Chondrocyte (in vitro differentiated cells): ENCODE data around the gene TSPAN18. TPM values are rescaled to one million over a fixed set of nuclear protein-coding genes. Genes with fewer than 3 reads are reported as not detected.

ENCODE experiments used
- DNase-seq: peaks from one replicate; pipeline ENCODE4 v3.0.0; 2021; ENCODE audit warnings: mixed read lengths, low spot score
- H3K27ac Mint-ChIP-seq: one replicate; pipeline ENCODE4 v1.8.0; 2021; ENCODE audit warnings: mild to moderate bottlenecking, moderate library complexity, mixed read lengths; ENCODE audit not compliant: unreplicated experiment
- H3K27me3 Mint-ChIP-seq: 2 replicates; pipeline ENCODE4 v1.8.0; 2021; ENCODE audit warnings: low read depth, mixed read lengths
- H3K36me3 Mint-ChIP-seq: 2 replicates; pipeline ENCODE4 v1.8.0; 2021; ENCODE audit warnings: low read depth, mixed read lengths
- H3K4me1 Mint-ChIP-seq: 2 replicates; pipeline ENCODE4 v1.8.0; 2021; ENCODE audit warnings: low read depth, mild to moderate bottlenecking, mixed read lengths
- H3K4me3 Mint-ChIP-seq: one replicate; pipeline ENCODE4 v1.8.0; 2021; ENCODE audit warnings: mild to moderate bottlenecking, moderate library complexity, mixed read lengths; ENCODE audit not compliant: unreplicated experiment
- H3K9me3 Mint-ChIP-seq: 2 replicates; pipeline ENCODE4 v1.8.0; 2021; ENCODE audit warnings: low read depth, mixed read lengths
- CTCF ChIP-seq: fragments of 200-600 bp; sonication (generic); IDR thresholded peaks from 2 replicates; pipeline ENCODE4 v1.5.0; 2021; ENCODE audit warnings: antibody characterized with exemption, mild to moderate bottlenecking, moderate library complexity
- total RNA-seq: library from RNA; stranded (reverse); gene quantifications from 3 replicates; pipeline ENCODE4 v1.2.1, GENCODE V29; 2021

TSPAN18 gene
- total RNA-seq, 1 donor from 2014 or later, result 4.0 TPM

DNA sequence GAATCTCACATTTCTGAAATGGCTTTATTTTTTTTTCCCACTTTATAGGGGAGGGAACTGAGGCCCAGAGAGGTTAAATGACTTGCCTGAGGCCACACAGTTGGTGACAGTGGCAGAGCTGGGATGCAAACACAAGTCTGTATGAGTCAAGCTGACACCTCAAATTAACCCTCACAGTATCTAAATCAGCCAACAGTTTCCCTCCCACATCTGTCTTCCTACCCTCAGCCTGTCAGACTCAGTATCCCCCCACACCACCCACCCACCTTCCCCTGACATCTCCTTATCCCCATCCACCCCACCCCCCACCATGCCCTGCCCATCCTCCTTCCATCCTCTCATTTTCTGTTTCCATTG lies 128.7 kb downstream of the TSPAN18 start:
- Mint-ChIP-seq H3K27ac (no peak overlapping the region), H3K4me3 (no peak overlapping the region), H3K36me3 (no peaks in the 10 kb centered on the region), H3K4me1 (peaks cover 5% of the 10 kb centered on the region), H3K27me3 (peaks cover 30% of the 10 kb centered on the region), H3K9me3 (no peaks in the 10 kb centered on the region)
- DNase-seq, result no peak
- TF ChIP-seq CTCF, result no peak

GRCh38 chr11:44857490-44858090 lies 130.8 kb downstream of the TSPAN18 start:
- no peak for TF ChIP-seq CTCF
- no peak for DNase-seq
- Mint-ChIP-seq H3K27ac (no peak overlapping the region), H3K9me3 (no peaks in the 10 kb centered on the region), H3K4me1 (peaks cover 22% of the 10 kb centered on the region), H3K36me3 (no peaks in the 10 kb centered on the region), H3K4me3 (no peak overlapping the region), H3K27me3 (peaks cover 23% of the 10 kb centered on the region)

DNA sequence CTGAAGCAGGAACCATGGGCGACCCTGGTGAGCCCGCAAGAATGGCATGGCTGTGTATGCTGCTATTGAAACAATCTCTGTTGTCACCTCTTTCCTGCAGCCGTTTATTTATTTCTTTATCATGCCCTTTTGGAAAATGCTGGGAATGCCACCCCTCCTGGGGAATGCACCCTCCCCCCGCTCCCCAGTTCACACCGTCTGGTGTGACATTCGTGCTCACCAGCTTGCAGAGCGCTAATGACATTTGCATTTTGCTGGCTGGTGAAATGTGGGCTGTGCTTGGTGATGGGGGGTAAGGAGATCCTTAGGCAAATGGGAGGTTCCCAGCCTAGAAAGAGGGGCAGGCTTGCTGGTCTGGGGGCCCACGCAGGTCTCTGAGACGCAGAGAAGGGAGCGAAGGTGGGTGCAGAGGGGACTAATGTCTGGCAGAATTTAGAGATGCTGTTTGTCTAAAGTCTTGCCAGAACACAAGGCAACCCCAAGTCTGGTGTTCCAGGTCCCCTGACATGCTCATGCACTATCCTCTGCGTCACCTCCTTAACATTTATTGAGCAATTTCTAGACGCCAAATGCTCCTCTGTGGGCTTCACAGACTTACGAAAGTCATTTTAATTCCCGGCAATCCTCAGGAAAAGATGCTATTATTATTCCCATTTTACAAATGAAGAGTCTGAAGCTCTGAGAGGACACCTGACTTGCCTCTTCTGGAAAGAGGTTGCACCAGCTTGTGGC lies 132.2 kb downstream of the TSPAN18 start:
- Mint-ChIP-seq H3K4me3 (no peak overlapping the region), H3K36me3 (no peaks in the 10 kb centered on the region), H3K27me3 (peaks cover 22% of the 10 kb centered on the region), H3K4me1 (peaks cover 33% of the 10 kb centered on the region), H3K27ac (no peak overlapping the region), H3K9me3 (no peaks in the 10 kb centered on the region)
- no peak for TF ChIP-seq CTCF
- no peak for DNase-seq

GRCh38 chr11:44859528-44859925 lies 132.8 kb downstream of the TSPAN18 start:
- no peak for TF ChIP-seq CTCF
- Mint-ChIP-seq H3K4me3 (no peak overlapping the region), H3K27ac (no peak overlapping the region), H3K9me3 (no peaks in the 10 kb centered on the region), H3K4me1 (peaks cover 33% of the 10 kb centered on the region), H3K27me3 (peaks cover 22% of the 10 kb centered on the region), H3K36me3 (no peaks in the 10 kb centered on the region)
- DNase-seq, result no peak

- Mint-ChIP-seq H3K27me3 (peaks cover 22% of the 10 kb centered on the region), H3K4me1 (peaks cover 35% of the 10 kb centered on the region), H3K9me3 (no peaks in the 10 kb centered on the region), H3K36me3 (no peaks in the 10 kb centered on the region), H3K27ac (no peak overlapping the region), H3K4me3 (no peak overlapping the region)
- DNase-seq, result no peak
- TF ChIP-seq CTCF, result no peak
These were observed 133.6 kb downstream of the TSPAN18 start for GRCh38 chr11:44860346-44860745.
